Activated T-helper 2 cell treated with anti-CD3 and anti-CD28 coated beads, Interferon-gamma antibody, Interleukin-2, Interleukin-4, amounts not matched to agents 10 μg/mL and 5 μg/mL and 100 μg/mL, durations not matched to agents 14 hours and 24 hours and 36 hours (primary cell): ENCODE results near the gene SWSAP1. TPM values are rescaled to one million over a fixed set of nuclear protein-coding genes. Genes with fewer than 3 reads are reported as not detected.
A peak's percentile ranks its signal among the peaks of the same experiment; 100 is the strongest.

Experiments used
- DNase-seq: peaks from one replicate; pipeline ENCODE4 v3.0.0; 2021; ENCODE audit warnings: low spot score
- H3K27ac Mint-ChIP-seq: one replicate; pipeline ENCODE4 v1.8.0; 2021; ENCODE audit warnings: mixed read lengths
- H3K27me3 Mint-ChIP-seq: one replicate; pipeline ENCODE4 v1.8.0; 2021; ENCODE audit warnings: low read depth, mixed read lengths
- H3K36me3 Mint-ChIP-seq: one replicate; pipeline ENCODE4 v1.8.0; 2021; ENCODE audit warnings: low read depth, mixed read lengths
- H3K4me1 Mint-ChIP-seq: one replicate; pipeline ENCODE4 v1.8.0; 2021; ENCODE audit warnings: low read depth, mixed read lengths
- H3K4me3 Mint-ChIP-seq: one replicate; pipeline ENCODE4 v1.8.0; 2021; ENCODE audit warnings: low read depth, mild to moderate bottlenecking, moderate library complexity, mixed read lengths
- H3K9me3 Mint-ChIP-seq: one replicate; pipeline ENCODE4 v1.8.0; 2021; ENCODE audit warnings: mixed read lengths
- intact Hi-C: fragments of 100-400 bp; cut with micrococcal nuclease; formaldehyde crosslinking; loops from one replicate; pipeline ENCODE4 v1.15.1; 2023
- total RNA-seq: library from RNA; stranded (reverse); gene quantifications from 2 replicates; pipeline ENCODE4 v1.2.3, GENCODE V29; 2022

Gene SWSAP1
- total RNA-seq, 1 donor from 2014 or later, result 2.6 TPM

GRCh38 chr19:11408591-11408990, 34.1 kb downstream of the SWSAP1 start:
- Mint-ChIP-seq H3K36me3 (no peaks in the 10 kb centered on the region), H3K9me3 (no peaks in the 10 kb centered on the region), H3K27me3 (peaks cover 9% of the 10 kb centered on the region), H3K4me1 (no peaks in the 10 kb centered on the region), H3K4me3 (no peak overlapping the region), H3K27ac (no peak overlapping the region)
- intact Hi-C loops, result no loop called here
- DNase-seq, result no peak

- DNase-seq, result no peak
- Mint-ChIP-seq H3K27ac (no peak overlapping the region), H3K4me3 (no peak overlapping the region), H3K9me3 (no peaks in the 10 kb centered on the region), H3K4me1 (no peaks in the 10 kb centered on the region), H3K27me3 (peaks cover 12% of the 10 kb centered on the region), H3K36me3 (no peaks in the 10 kb centered on the region)
- intact Hi-C loops, result no loop called here
These were observed 36.2 kb downstream of the SWSAP1 start for GRCh38 chr19:11410682-11411081.

GRCh38 chr19:11414544-11414943, 40.1 kb downstream of the SWSAP1 start:
- DNase-seq, result no peak
- Mint-ChIP-seq H3K4me1 (peaks cover 1% of the 10 kb centered on the region), H3K4me3 (no peak overlapping the region), H3K27me3 (peaks cover 35% of the 10 kb centered on the region), H3K36me3 (no peaks in the 10 kb centered on the region), H3K27ac (no peak overlapping the region), H3K9me3 (no peaks in the 10 kb centered on the region)
- intact Hi-C loops, result no loop called here

- peaks cover 5% of the 10 kb centered on the region for H3K4me1 Mint-ChIP-seq
- no peak for DNase-seq
- H3K9me3 Mint-ChIP-seq, result no peaks in the 10 kb centered on the region
- H3K36me3 Mint-ChIP-seq, result no peaks in the 10 kb centered on the region
- intact Hi-C loops, result no loop called here
- no peak overlapping the region for H3K27ac Mint-ChIP-seq
- no peak overlapping the region for H3K4me3 Mint-ChIP-seq
- H3K27me3 Mint-ChIP-seq, result peaks cover 43% of the 10 kb centered on the region
These were observed 42.0 kb downstream of the SWSAP1 start for GRCh38 chr19:11416346-11417052.

GRCh38 chr19:11418094-11418548, 43.7 kb downstream of the SWSAP1 start:
- Mint-ChIP-seq H3K9me3 (no peaks in the 10 kb centered on the region), H3K4me3 (no peak overlapping the region), H3K4me1 (peaks cover 15% of the 10 kb centered on the region), H3K27me3 (peaks cover 50% of the 10 kb centered on the region), H3K36me3 (no peaks in the 10 kb centered on the region), H3K27ac (no peak overlapping the region)
- DNase-seq, result no peak
- intact Hi-C loops, result no loop called here

GRCh38 chr19:11418549-11419506, 44.4 kb downstream of the SWSAP1 start, which contains the start of gene RGL3:
Gene RGL3 (minus strand): TSS chr19:11419314. CDS start chr19:11419278, 36 bp downstream.
- DNase-seq, result no peak
- Mint-ChIP-seq H3K9me3 (no peaks in the 10 kb centered on the region), H3K4me1 (peaks cover 19% of the 10 kb centered on the region), H3K27ac (no peak within 1 kb of the TSS), H3K27me3 (peaks cover 57% of the 10 kb centered on the region), H3K36me3 (no peaks in the 10 kb centered on the region), H3K4me3 (peak within 1 kb of the TSS; percentile 61)
- intact Hi-C loops, result no loop called here

GRCh38 chr19:11420429-11421370, 46.2 kb downstream of the SWSAP1 start:
- no peak for DNase-seq

GRCh38 chr19:11421371-11422098, 47.1 kb downstream of the SWSAP1 start:
- intact Hi-C loops, result loop anchor here (5.0 kb wide), 2 partner anchors 39 to 61 kb away; partner anchors contain the start of genes ELAVL3 and EPOR
- Mint-ChIP-seq H3K4me3 (peak overlapping the region; percentile 43), H3K27ac (no peak overlapping the region), H3K27me3 (peaks cover 52% of the 10 kb centered on the region), H3K4me1 (peaks cover 19% of the 10 kb centered on the region), H3K36me3 (no peaks in the 10 kb centered on the region), H3K9me3 (no peaks in the 10 kb centered on the region)
- DNase-seq, result peak; percentile 16

More at GRCh38 chr19:11420429-11421370, 46.2 kb downstream of the SWSAP1 start:
- no peaks in the 10 kb centered on the region for H3K36me3 Mint-ChIP-seq
- peaks cover 58% of the 10 kb centered on the region for H3K27me3 Mint-ChIP-seq
- peaks cover 19% of the 10 kb centered on the region for H3K4me1 Mint-ChIP-seq
- H3K4me3 Mint-ChIP-seq, result peak overlapping the region; percentile 61
- H3K9me3 Mint-ChIP-seq, result no peaks in the 10 kb centered on the region
- no peak overlapping the region for H3K27ac Mint-ChIP-seq
- intact Hi-C loops, result loop anchor here (5.0 kb wide), 2 partner anchors 38 to 62 kb away; partner anchors contain the start of genes ELAVL3 and EPOR

GRCh38 chr19:11422163-11423065, 47.9 kb downstream of the SWSAP1 start:
- Mint-ChIP-seq H3K27ac (no peak overlapping the region), H3K4me3 (peak overlapping the region; percentile 68), H3K27me3 (peaks cover 47% of the 10 kb centered on the region), H3K9me3 (no peaks in the 10 kb centered on the region), H3K4me1 (peaks cover 19% of the 10 kb centered on the region), H3K36me3 (no peaks in the 10 kb centered on the region)
- peak; percentile 73 for DNase-seq
- intact Hi-C loops, result loop anchor here (5.0 kb wide), 2 partner anchors 40 to 60 kb away; partner anchors contain the start of genes ELAVL3 and EPOR

GRCh38 chr19:11423164-11423790, 48.8 kb downstream of the SWSAP1 start:
- Mint-ChIP-seq H3K9me3 (no peaks in the 10 kb centered on the region), H3K4me1 (peaks cover 19% of the 10 kb centered on the region), H3K27me3 (peaks cover 38% of the 10 kb centered on the region), H3K36me3 (no peaks in the 10 kb centered on the region), H3K27ac (no peak overlapping the region), H3K4me3 (peak overlapping the region; percentile 68)
- intact Hi-C loops, result loop anchor here (5.0 kb wide), 2 partner anchors 41 to 59 kb away; partner anchors contain the start of genes ELAVL3 and EPOR
- DNase-seq, result no peak
